PFSK-1 (cell line): ENCODE data around the gene GSK3A.

ENCODE experiments used
- POLR2AphosphoS5 ChIP-seq: IDR thresholded peaks from 2 replicates; pipeline ENCODE4 v1.6.1; 2012; ENCODE audit warnings: low read depth, mild to moderate bottlenecking, control low read depth, low read length, moderate library complexity
- SIN3A ChIP-seq: IDR thresholded peaks from 2 replicates; pipeline ENCODE4 v1.6.1; 2012; ENCODE audit warnings: mild to moderate bottlenecking, low read length, moderate library complexity, borderline replicate concordance; ENCODE audit not compliant: insufficient read depth
- TAF1 ChIP-seq: IDR thresholded peaks from 2 replicates; pipeline ENCODE4 v1.6.1; 2012; ENCODE audit warnings: low read length, control low read depth, borderline replicate concordance; ENCODE audit not compliant: insufficient read depth
- TF ChIP-seq, protein P1 (sequence below), 2 experiments: IDR thresholded peaks; 2 replicates each; pipeline versions ENCODE4 v1.6.1 to v1.8.0; 2011 to 2012; ENCODE audit warnings: low read depth in 2 of 2, low read length in 2 of 2, control low read depth in 1 of 2, inconsistent platforms in 1 of 2, mild to moderate bottlenecking in 1 of 2, moderate library complexity in 1 of 2; ENCODE audit not compliant: insufficient read depth in 1 of 2

- TF ChIP-seq, protein P1, sequence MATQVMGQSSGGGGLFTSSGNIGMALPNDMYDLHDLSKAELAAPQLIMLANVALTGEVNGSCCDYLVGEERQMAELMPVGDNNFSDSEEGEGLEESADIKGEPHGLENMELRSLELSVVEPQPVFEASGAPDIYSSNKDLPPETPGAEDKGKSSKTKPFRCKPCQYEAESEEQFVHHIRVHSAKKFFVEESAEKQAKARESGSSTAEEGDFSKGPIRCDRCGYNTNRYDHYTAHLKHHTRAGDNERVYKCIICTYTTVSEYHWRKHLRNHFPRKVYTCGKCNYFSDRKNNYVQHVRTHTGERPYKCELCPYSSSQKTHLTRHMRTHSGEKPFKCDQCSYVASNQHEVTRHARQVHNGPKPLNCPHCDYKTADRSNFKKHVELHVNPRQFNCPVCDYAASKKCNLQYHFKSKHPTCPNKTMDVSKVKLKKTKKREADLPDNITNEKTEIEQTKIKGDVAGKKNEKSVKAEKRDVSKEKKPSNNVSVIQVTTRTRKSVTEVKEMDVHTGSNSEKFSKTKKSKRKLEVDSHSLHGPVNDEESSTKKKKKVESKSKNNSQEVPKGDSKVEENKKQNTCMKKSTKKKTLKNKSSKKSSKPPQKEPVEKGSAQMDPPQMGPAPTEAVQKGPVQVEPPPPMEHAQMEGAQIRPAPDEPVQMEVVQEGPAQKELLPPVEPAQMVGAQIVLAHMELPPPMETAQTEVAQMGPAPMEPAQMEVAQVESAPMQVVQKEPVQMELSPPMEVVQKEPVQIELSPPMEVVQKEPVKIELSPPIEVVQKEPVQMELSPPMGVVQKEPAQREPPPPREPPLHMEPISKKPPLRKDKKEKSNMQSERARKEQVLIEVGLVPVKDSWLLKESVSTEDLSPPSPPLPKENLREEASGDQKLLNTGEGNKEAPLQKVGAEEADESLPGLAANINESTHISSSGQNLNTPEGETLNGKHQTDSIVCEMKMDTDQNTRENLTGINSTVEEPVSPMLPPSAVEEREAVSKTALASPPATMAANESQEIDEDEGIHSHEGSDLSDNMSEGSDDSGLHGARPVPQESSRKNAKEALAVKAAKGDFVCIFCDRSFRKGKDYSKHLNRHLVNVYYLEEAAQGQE (IDR thresholded peaks at IDR 0.05; ENCODE audit: insufficient read depth in 1 of 2, low read depth in 2 of 2, low read length in 2 of 2) = no peak
- TF ChIP-seq TAF1 (no peak), POLR2AphosphoS5 (0 out of 2 replicates have a peak, but pooled peaks have one; percentile 37), SIN3A (no peak)
Observed at GRCh38 chr19:42286349-42287016, 44.1 kb upstream of the GSK3A start.
